HepG2 (cell line): ENCODE measurements around the gene GPR37L1. TPM values are rescaled to one million over a fixed set of nuclear protein-coding genes. Genes with fewer than 3 reads are reported as not detected.

Experiments
- ATAC-seq: fragments of 200-7000 bp; cut with Tn5 transposase; 3 replicates; pipeline ENCODE4 v1.9.1; 2020; ENCODE audit warnings: mild to moderate bottlenecking, moderate library complexity
- BruUV-seq: library from RNA; stranded (reverse); fragments of 400-500 nt; replicated peaks from 2 replicates; lab custom pipeline; 2021; lab: Mats Ljungman, UMichigan
- CTCF ChIA-PET: fragments of 300-600 bp; formaldehyde crosslinking; extraction: SDS; loops from one replicate; lab custom pipeline; 2021; ENCODE audit warnings: low total read pairs, inconsistent platforms, low intra/inter-chr PET ratio; lab: Yijun Ruan, JAX
- POLR2A ChIA-PET: fragments of 350-600 bp; sonication (Branson Sonifier 250); formaldehyde crosslinking; loops from one replicate; lab custom pipeline; 2020; ENCODE audit warnings: antibody characterized with exemption, inconsistent platforms; lab: Yijun Ruan, JAX
- DNase-seq: peaks from one replicate; pipeline ENCODE4 v3.0.0-alpha.2; 2015; ENCODE audit warnings: low spot score
- FAIRE-seq: peaks from 3 replicates; lab custom pipeline; 2011; peaks lifted over from hg19 to GRCh38; lab: Jason Lieb, UNC
- H2AFZ ChIP-seq: one replicate; pipeline ENCODE4 v1.6.1; 2011; ENCODE audit warnings: low read length, inconsistent platforms
- H3K27ac ChIP-seq: fragments of 300-600 bp; 3 replicates; pipeline ENCODE4 v1.8.0; 2011; ENCODE audit warnings: mixed run types, mild to moderate bottlenecking, mixed read lengths, low read length, inconsistent platforms; ENCODE audit not compliant: insufficient read depth; ENCODE audit errors: extremely low read length
- H3K27me3 ChIP-seq, 2 experiments: fragments of 200-600 bp in 1 of 2; 2 replicates in 1 of 2; 3 replicates in 1 of 2; pipeline versions ENCODE4 v1.6.0 to v1.8.0; 2011; ENCODE audit warnings: low read length in 2 of 2, mild to moderate bottlenecking in 2 of 2, moderate library complexity in 2 of 2, inconsistent platforms in 1 of 2; ENCODE audit not compliant: insufficient read depth in 2 of 2, control insufficient read depth in 1 of 2
- H3K36me3 ChIP-seq, 2 experiments: fragments of 200-600 bp in 1 of 2; replicated peaks in 1 of 2; 2 replicates in 1 of 2; 3 replicates in 1 of 2; pipeline versions ENCODE4 v1.5.1 to v1.8.0; 2011; ENCODE audit warnings: low read length in 2 of 2, inconsistent platforms in 1 of 2; ENCODE audit not compliant: insufficient read depth in 2 of 2, control insufficient read depth in 1 of 2
- H3K4me1 ChIP-seq: 2 replicates; pipeline ENCODE4 v1.5.1; 2012; ENCODE audit warnings: low read length, inconsistent platforms; ENCODE audit not compliant: insufficient read depth
- H3K4me2 ChIP-seq: 2 replicates; pipeline ENCODE4 v1.6.0; 2011; ENCODE audit warnings: low read depth, low read length, inconsistent platforms
- H3K4me3 ChIP-seq, 3 experiments: fragments of 200-600 bp in 1 of 3; sonication (generic), shearing (Covaris generic) in 1 of 3; replicated peaks in 1 of 3; 2 replicates each; pipeline ENCODE4 v1.5.1; 2011 to 2016; ENCODE audit warnings: low read length in 3 of 3, inconsistent platforms in 2 of 3, low read depth in 2 of 3, mild to moderate bottlenecking in 2 of 3, control low read depth in 1 of 3, mixed read lengths in 1 of 3; ENCODE audit not compliant: insufficient read depth in 1 of 3
- H3K79me2 ChIP-seq: one replicate; pipeline ENCODE4 v1.6.1; 2011; ENCODE audit warnings: low read length, inconsistent platforms; ENCODE audit not compliant: insufficient read depth
- H3K9ac ChIP-seq: 2 replicates; pipeline ENCODE4 v1.6.0; 2011; ENCODE audit warnings: mild to moderate bottlenecking, low read depth, low read length, inconsistent platforms; ENCODE audit not compliant: insufficient read depth
- H3K9me3 ChIP-seq: 2 replicates; pipeline ENCODE4 v1.5.1; 2012; ENCODE audit warnings: mild to moderate bottlenecking, low read length
- H4K20me1 ChIP-seq: 2 replicates; pipeline ENCODE4 v1.6.0; 2011; ENCODE audit warnings: inconsistent platforms, mild to moderate bottlenecking, low read length, moderate library complexity; ENCODE audit not compliant: insufficient read depth
- CCAR2 ChIP-seq: fragments of 200-400 bp; formaldehyde crosslinking; optimal IDR thresholded peaks from 2 replicates; pipeline ENCODE3; 2018; ENCODE audit warnings: low read depth, mild to moderate bottlenecking, low read length, moderate library complexity
- CTCF ChIP-seq: sonication (generic); formaldehyde crosslinking; IDR thresholded peaks from 2 replicates; pipeline ENCODE4 v1.5.0; 2020; ENCODE audit warnings: mild to moderate bottlenecking, missing genetic modification reagents, moderate library complexity
- DMTF1 ChIP-seq: sonication (generic); formaldehyde crosslinking; IDR thresholded peaks from 2 replicates; pipeline ENCODE4 v1.4.0; 2020; ENCODE audit warnings: mild to moderate bottlenecking, missing genetic modification reagents
- HDAC2 ChIP-seq: sonication (generic); formaldehyde crosslinking; IDR thresholded peaks from 2 replicates; pipeline ENCODE4 v1.4.0; 2020; ENCODE audit warnings: missing genetic modification reagents
- HMGXB4 ChIP-seq, 2 experiments: sonication (generic) in 1 of 2; formaldehyde crosslinking in 1 of 2; IDR thresholded peaks; 2 replicates each; pipeline versions ENCODE4 v1.4.0 to v1.6.1; 2018 to 2020; ENCODE audit warnings: missing genetic modification reagents in 2 of 2, borderline replicate concordance in 1 of 2, low read depth in 1 of 2, mild to moderate bottlenecking in 1 of 2, missing biosample characterization in 1 of 2
- STAG1 ChIP-seq: sonication (generic); formaldehyde crosslinking; IDR thresholded peaks from 2 replicates; pipeline ENCODE4 v1.4.0; 2020; ENCODE audit warnings: missing genetic modification reagents
- THAP11 ChIP-seq: IDR thresholded peaks from 2 replicates; pipeline ENCODE4 v1.6.1; 2016; ENCODE audit warnings: missing biosample characterization, missing genetic modification reagents
- XRCC5 ChIP-seq: fragments of 200-400 bp; formaldehyde crosslinking; optimal IDR thresholded peaks from 2 replicates; pipeline ENCODE3; 2017; ENCODE audit warnings: mild to moderate bottlenecking, low read length
- ZBTB20 ChIP-seq: sonication (generic); formaldehyde crosslinking; IDR thresholded peaks from 2 replicates; pipeline ENCODE4 v1.8.1; 2023; ENCODE audit warnings: missing genetic modification reagents, low read depth, mild to moderate bottlenecking, borderline replicate concordance
- ZFX ChIP-seq: sonication (generic); formaldehyde crosslinking; IDR thresholded peaks from 2 replicates; pipeline ENCODE4 v1.4.0; 2020; ENCODE audit warnings: mild to moderate bottlenecking, low read depth, missing genetic modification reagents, moderate library complexity
- ZNF660 ChIP-seq: sonication (generic); formaldehyde crosslinking; IDR thresholded peaks from 2 replicates; pipeline ENCODE4 v1.5.1; 2020; ENCODE audit warnings: mild to moderate bottlenecking, low read depth, missing genetic modification reagents, borderline replicate concordance
- ZNF761 ChIP-seq: sonication (generic); formaldehyde crosslinking; conservative IDR thresholded peaks from 2 replicates; pipeline ENCODE4 v1.4.0; 2020; ENCODE audit warnings: mild to moderate bottlenecking, missing genetic modification reagents
- ZNF879 ChIP-seq: sonication (generic); formaldehyde crosslinking; IDR thresholded peaks from 2 replicates; pipeline ENCODE4 v1.8.1; 2023; ENCODE audit warnings: missing genetic modification reagents
- ZSCAN29 ChIP-seq: sonication (generic); formaldehyde crosslinking; conservative IDR thresholded peaks from 2 replicates; pipeline ENCODE4 v1.4.0; 2020; ENCODE audit warnings: mild to moderate bottlenecking, missing genetic modification reagents
- WGBS: methylation state at CpG from one replicate; pipeline ENCODE4 v1.1.6; 2017; ENCODE audit warnings: low lambda C conversion rate; 5-methylcytosine and 5-hydroxymethylcytosine counted together
- in situ Hi-C: cut with HindIII; loops from 2 replicates; pipeline ENCODE4 v1.10.0; 2017; ENCODE audit warnings: low pct_unique_long_range_greater_than_20kb; ENCODE audit not compliant: extremely low pct_ligation_motif_present
- intact Hi-C: fragments of 100-400 bp; cut with micrococcal nuclease; formaldehyde crosslinking; loops from one replicate; pipeline ENCODE4 v1.10.0; 2022; ENCODE audit not compliant: unreplicated experiment
- polyA plus RNA-seq, 8 experiments: library from polyadenylated mRNA; depleted of rRNA in 3 of 8; stranded (reverse) in 7 of 8; unstranded in 1 of 8; fragments of >200 nt; fragmentation: Illumina TruSeq in 4 of 8; extraction: Trizol in 4 of 8; gene quantifications; 2 replicates each; pipeline versions ENCODE4 v1.2.1 to v1.2.3, GENCODE V29; 2011 to 2016; ENCODE audit warnings: low read depth in 4 of 8, missing spikeins in 1 of 8, mixed read lengths in 1 of 8; ENCODE audit not compliant: insufficient read depth in 1 of 8
- total RNA-seq, 5 experiments: library from RNA; depleted of rRNA; stranded (reverse); fragments of >200 nt; fragmentation: Illumina TruSeq; extraction: Trizol; gene quantifications; 2 replicates each; pipeline ENCODE4 v1.2.3, GENCODE V29; 2016; ENCODE audit warnings: low read depth in 1 of 5

Gene GPR37L1
- total and polyA plus RNA-seq, 2 of the 13 experiments (the other 11 are each of a cell fraction or from before 2014, with no cell fraction given), result 0.13 TPM; not detected in 1

DNA sequence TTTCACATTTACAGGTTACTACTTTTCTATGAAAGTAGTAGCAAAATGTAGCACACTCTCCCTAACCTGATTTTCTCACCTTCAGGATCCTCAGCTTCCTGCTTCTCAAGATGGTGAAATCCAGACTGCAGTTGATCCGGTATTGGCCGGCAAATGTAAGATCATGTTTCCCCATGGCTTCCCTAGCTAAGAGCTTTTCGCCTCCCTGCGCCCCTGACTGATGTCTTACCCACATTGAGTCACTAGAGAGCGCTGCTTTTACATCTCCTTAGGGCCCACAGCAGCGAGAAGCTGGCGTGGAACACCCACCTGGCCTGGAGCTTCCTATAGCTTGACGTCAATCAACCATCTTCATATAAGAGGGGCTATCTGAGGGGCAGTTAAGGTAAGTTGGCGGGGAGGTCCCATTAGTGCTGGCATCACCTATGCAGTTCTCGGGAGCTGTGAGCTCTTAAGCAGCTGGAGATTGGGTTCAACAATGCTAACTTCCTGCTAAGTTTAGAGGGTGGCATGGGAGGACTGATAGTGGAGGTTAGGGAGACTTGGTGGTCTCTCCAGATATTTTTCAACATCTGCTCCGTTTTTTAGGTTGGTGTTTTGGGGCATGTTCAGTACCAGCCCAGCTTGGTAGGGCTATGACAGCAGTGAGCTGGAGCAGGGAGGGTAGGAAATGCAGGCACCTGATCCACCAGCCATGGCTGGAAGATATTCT is 32.2 kb downstream of the GPR37L1 start:
- Histone ChIP-seq H3K9ac (no peak overlapping the region), H3K4me2 (no peak overlapping the region), H3K36me3 (no peaks in the 10 kb centered on the region), H3K27me3 (peaks cover 4 to 44% of the 10 kb centered on the region in 2 experiments; a peak in 3 of 5 replicates), H3K79me2 (no peaks in the 10 kb centered on the region), H3K9me3 (no peaks in the 10 kb centered on the region), H4K20me1 (no peaks in the 10 kb centered on the region), H3K4me1 (peaks cover 12% of the 10 kb centered on the region), H2AFZ (no peak overlapping the region), H3K4me3 (no peak overlapping the region), H3K27ac (no peak overlapping the region)
- 11% methylated on average over 10 of the region's 11 CpGs for WGBS
- TF ChIP-seq ZSCAN29 (CRISPR knock-in tag) (no peak), HDAC2 (no peak), HMGXB4 (CRISPR knock-in tag; IDR thresholded peaks at IDR 0.05; ENCODE audit: borderline replicate concordance in 1 of 2, low read depth in 1 of 2) (0 out of 4 replicates have a peak, but pooled peaks of 1 of the 2 experiments have one; percentile 26), CCAR2 (no peak), ZNF879 (no peak), DMTF1 (no peak), ZFX (CRISPR knock-in tag) (peak; percentile 38; the same call in 1 of the 2 replicates), ZNF660 (no peak), ZBTB20 (CRISPR knock-in tag) (no peak), ZNF761 (CRISPR knock-in tag) (0 out of 2 replicates have a peak, but pooled peaks have one; percentile 22), CTCF (CRISPR knock-in tag) (peak; percentile 70), XRCC5 (peak; percentile 40), STAG1 (CRISPR knock-in tag) (peak; percentile 33), THAP11 (CRISPR knock-in tag) (no peak)
- ChIA-PET POLR2A (no interaction called here), CTCF (no interaction called here)
- intact Hi-C loops, result no loop called here
- no TSS peak for BruUV-seq
- peak; percentile 77 for ATAC-seq
- in situ Hi-C loops, result no loop called here
- peak; percentile 30 for DNase-seq
- peak; percentile 59 for FAIRE-seq
